ENCODE measurements around the gene CHAT. TPM values are rescaled to one million over a fixed set of nuclear protein-coding genes. Genes with fewer than 3 reads are reported as not detected.

The CHAT gene
- total RNA-seq, 1 experiment from 2014 or later: not detected

DNA sequence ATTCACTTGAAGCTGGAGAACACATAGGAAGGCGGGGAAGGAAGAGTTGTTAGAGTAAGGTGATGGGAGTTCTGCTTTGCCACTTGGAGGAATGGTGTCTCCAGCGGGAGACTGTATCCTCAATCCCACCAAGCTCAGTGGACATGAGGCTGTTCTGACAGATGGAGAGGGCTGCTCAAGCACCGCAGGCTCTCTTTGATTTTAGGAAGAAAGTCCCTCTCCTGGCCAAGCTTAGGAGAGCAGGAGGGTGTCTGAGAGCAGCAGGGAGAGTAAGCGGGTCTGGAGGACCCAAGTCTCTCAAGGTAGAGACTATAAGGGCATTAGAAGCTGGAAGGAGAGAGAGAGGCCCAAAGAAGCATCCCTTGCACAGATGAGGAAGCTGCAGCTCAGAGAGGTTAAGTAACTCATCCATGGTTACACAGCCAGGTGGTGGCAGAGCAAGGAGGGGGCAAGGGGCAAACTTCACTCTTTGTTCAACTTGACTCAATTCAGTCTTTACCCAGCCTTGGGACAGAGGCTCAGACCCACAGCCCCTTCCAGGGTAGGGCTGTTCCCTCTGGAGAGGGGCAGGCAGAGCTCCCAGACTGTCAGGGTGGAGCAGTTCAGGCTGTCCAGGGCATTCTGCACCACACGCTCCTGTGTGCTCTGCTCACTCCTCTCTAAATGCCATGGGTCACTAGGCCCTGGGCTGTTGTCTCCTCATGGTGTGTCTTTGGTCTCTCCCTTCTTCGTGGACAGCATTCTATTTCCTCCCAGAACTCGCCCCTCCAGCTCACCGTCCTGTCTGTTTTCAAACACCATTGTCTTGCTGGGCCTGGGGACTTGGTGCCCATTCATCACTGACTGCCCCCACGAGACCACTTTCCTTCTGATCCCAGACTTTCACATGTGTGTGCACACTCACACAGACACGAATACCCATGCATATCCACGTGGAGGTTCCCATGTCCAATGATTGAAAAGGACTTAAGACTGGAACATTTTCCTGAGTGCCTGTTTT, 8.9 kb downstream of the CHAT start:
- H2AFZ ChIP-seq: no peak overlapping the region
- H3K4me2 ChIP-seq: no peak overlapping the region
- no peaks in the 10 kb centered on the region for H3K36me3 ChIP-seq (ENCODE audit: low read depth)
- CTCF ChIA-PET: no interaction called here
- H3K4me1 ChIP-seq (replicated peaks; ENCODE audit: insufficient read depth): no peaks in the 10 kb centered on the region
- H4K20me1 ChIP-seq (ENCODE audit: insufficient read depth): no peaks in the 10 kb centered on the region
- no peaks in the 10 kb centered on the region for H3K9me2 ChIP-seq (ENCODE audit: insufficient read depth)
- peaks cover 25% of the 10 kb centered on the region for H3K27me3 ChIP-seq (ENCODE audit: insufficient read depth, low read depth)
- no peaks in the 10 kb centered on the region for H3K9me3 ChIP-seq (ENCODE audit: insufficient read depth, low read depth)
- no peak for DNase-seq
- H3K79me2 ChIP-seq (ENCODE audit: low read depth): no peaks in the 10 kb centered on the region
- no peak overlapping the region for H3K4me3 ChIP-seq
- no peaks in the 10 kb centered on the region for H3F3A ChIP-seq (ENCODE audit: insufficient read depth, low read depth)
- BruUV-seq (replicated peaks): no TSS peak
- intact Hi-C loops (cut with micrococcal nuclease; ENCODE audit: unreplicated experiment): no loop called here
- TF ChIP-seq, protein P1, sequence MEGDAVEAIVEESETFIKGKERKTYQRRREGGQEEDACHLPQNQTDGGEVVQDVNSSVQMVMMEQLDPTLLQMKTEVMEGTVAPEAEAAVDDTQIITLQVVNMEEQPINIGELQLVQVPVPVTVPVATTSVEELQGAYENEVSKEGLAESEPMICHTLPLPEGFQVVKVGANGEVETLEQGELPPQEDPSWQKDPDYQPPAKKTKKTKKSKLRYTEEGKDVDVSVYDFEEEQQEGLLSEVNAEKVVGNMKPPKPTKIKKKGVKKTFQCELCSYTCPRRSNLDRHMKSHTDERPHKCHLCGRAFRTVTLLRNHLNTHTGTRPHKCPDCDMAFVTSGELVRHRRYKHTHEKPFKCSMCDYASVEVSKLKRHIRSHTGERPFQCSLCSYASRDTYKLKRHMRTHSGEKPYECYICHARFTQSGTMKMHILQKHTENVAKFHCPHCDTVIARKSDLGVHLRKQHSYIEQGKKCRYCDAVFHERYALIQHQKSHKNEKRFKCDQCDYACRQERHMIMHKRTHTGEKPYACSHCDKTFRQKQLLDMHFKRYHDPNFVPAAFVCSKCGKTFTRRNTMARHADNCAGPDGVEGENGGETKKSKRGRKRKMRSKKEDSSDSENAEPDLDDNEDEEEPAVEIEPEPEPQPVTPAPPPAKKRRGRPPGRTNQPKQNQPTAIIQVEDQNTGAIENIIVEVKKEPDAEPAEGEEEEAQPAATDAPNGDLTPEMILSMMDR (conservative IDR thresholded peaks at IDR 0.05): no peak
- TF ChIP-seq EZH2 (IDR thresholded peaks at IDR 0.05; ENCODE audit: low read depth): no peak
- POLR2A ChIA-PET (ENCODE audit: unreplicated experiment): no interaction called here
- H3K27ac ChIP-seq: no peak overlapping the region

DNA sequence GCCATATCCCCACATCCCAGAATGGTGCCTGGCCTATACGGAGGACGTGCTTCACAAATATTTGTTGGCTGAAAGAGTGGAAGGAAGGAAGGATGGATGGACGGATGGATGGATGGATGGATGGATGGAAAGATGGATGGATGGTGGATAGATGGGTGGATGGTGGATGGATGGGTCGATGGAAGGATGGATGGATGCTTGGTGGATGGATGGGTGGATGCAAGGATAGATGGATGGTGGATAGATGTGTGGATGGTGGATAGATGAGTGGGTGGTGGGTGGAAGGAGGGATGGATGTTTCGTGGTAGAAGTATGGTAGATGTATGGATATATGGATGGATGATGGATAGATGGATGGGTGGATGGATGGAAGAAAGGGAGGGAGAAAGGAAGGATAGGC, 10.8 kb downstream of the CHAT start:
- peaks cover 14% of the 10 kb centered on the region for H3K27me3 ChIP-seq (ENCODE audit: insufficient read depth, low read depth)
- CTCF ChIA-PET: no interaction called here
- no peak for DNase-seq
- H4K20me1 ChIP-seq (ENCODE audit: insufficient read depth): no peaks in the 10 kb centered on the region
- intact Hi-C loops (cut with micrococcal nuclease; ENCODE audit: unreplicated experiment): no loop called here
- no peak overlapping the region for H3K27ac ChIP-seq
- H3K9me3 ChIP-seq (ENCODE audit: insufficient read depth, low read depth): no peaks in the 10 kb centered on the region
- H2AFZ ChIP-seq: no peak overlapping the region
- H3K79me2 ChIP-seq (ENCODE audit: low read depth): no peaks in the 10 kb centered on the region
- BruUV-seq (replicated peaks): no TSS peak
- H3K36me3 ChIP-seq (ENCODE audit: low read depth): no peaks in the 10 kb centered on the region
- H3K4me3 ChIP-seq: no peak overlapping the region
- H3K4me2 ChIP-seq: no peak overlapping the region
- POLR2A ChIA-PET (ENCODE audit: unreplicated experiment): no interaction called here
- no peaks in the 10 kb centered on the region for H3F3A ChIP-seq (ENCODE audit: insufficient read depth, low read depth)
- H3K9me2 ChIP-seq (ENCODE audit: insufficient read depth): no peaks in the 10 kb centered on the region
- no peak for TF ChIP-seq EZH2 (IDR thresholded peaks at IDR 0.05; ENCODE audit: low read depth)
- TF ChIP-seq, protein P1 (conservative IDR thresholded peaks at IDR 0.05): no peak
- no peaks in the 10 kb centered on the region for H3K4me1 ChIP-seq (replicated peaks; ENCODE audit: insufficient read depth)

DNA sequence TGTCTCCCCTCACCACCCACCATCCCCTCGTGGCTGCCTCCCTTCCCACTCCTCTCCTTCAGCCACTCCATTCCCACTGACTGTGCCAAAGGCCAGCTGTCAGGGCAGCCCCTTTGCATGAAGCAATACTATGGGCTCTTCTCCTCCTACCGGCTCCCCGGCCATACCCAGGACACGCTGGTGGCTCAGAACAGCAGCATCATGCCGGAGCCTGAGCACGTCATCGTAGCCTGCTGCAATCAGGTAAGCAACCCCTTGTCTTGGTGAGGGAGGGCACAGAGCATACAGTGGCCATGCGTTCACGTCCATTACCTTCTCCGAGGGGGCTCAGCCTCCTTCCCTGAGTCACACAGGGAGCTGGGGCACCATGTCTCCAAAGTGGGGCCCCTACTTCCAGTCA, 11.6 kb downstream of the CHAT start:
- Histone ChIP-seq H3K36me3 (ENCODE audit: low read depth) (no peaks in the 10 kb centered on the region), H3K4me2 (no peak overlapping the region), H3K27me3 (ENCODE audit: insufficient read depth, low read depth) (peaks cover 9% of the 10 kb centered on the region; the same call in 1 of the 2 replicates), H3F3A (ENCODE audit: insufficient read depth, low read depth) (no peaks in the 10 kb centered on the region), H3K9me3 (ENCODE audit: insufficient read depth, low read depth) (no peaks in the 10 kb centered on the region), H4K20me1 (ENCODE audit: insufficient read depth) (no peaks in the 10 kb centered on the region), H3K9me2 (ENCODE audit: insufficient read depth) (no peaks in the 10 kb centered on the region), H3K79me2 (ENCODE audit: low read depth) (no peaks in the 10 kb centered on the region), H3K4me3 (no peak overlapping the region), H3K27ac (no peak overlapping the region), H3K4me1 (replicated peaks; ENCODE audit: insufficient read depth) (no peaks in the 10 kb centered on the region), H2AFZ (no peak overlapping the region)
- ChIA-PET CTCF (no interaction called here), POLR2A (ENCODE audit: unreplicated experiment) (no interaction called here)
- BruUV-seq (replicated peaks): no TSS peak
- intact Hi-C loops (cut with micrococcal nuclease; ENCODE audit: unreplicated experiment): no loop called here
- DNase-seq: no peak
- TF ChIP-seq EZH2 (IDR thresholded peaks at IDR 0.05; ENCODE audit: low read depth): no peak
- TF ChIP-seq, protein P1 (conservative IDR thresholded peaks at IDR 0.05): no peak
